Neural cell (in vitro differentiated cells): ENCODE results near the gene TUBAL3.

Experiments used
- CTCF ChIP-seq: fragments of 450-650 bp; IDR thresholded peaks from 2 replicates; pipeline ENCODE4 v1.5.1; 2014; ENCODE audit warnings: antibody characterized with exemption, mild to moderate bottlenecking, moderate library complexity; ENCODE audit not compliant: poor library complexity, severe bottlenecking
- EZH2 ChIP-seq: fragments of 200-600, 300-800 bp; shearing (Covaris generic), sonication (generic); IDR thresholded peaks from 2 replicates; pipeline ENCODE4 v1.6.1; 2014; ENCODE audit warnings: antibody characterized with exemption, low read length, borderline replicate concordance, mild to moderate bottlenecking; ENCODE audit not compliant: insufficient read depth, poor library complexity, severe bottlenecking
- POLR2AphosphoS5 ChIP-seq: IDR thresholded peaks from 2 replicates; pipeline ENCODE4 v1.6.1; 2012
- REST ChIP-seq: IDR thresholded peaks from 2 replicates; pipeline ENCODE4 v1.6.1; 2012; ENCODE audit warnings: borderline replicate concordance

- TF ChIP-seq POLR2AphosphoS5 (peak; percentile 84), CTCF (no peak), EZH2 (no peak), REST (peak; percentile 55)
These were observed 7.8 kb upstream of the TUBAL3 start, which contains the start of gene NET1 for GRCh38 chr10:5412277-5412941.
